SK-N-DZ (cell line): ENCODE measurements around the gene NAP1L1.

Experiments used
- DNase-seq: peaks from one replicate; pipeline ENCODE4 v3.0.0-alpha.2; 2015; ENCODE audit warnings: low spot score

Gene NAP1L1

GRCh38 chr12:76020731-76021672 lies 63.5 kb downstream of the NAP1L1 start:
- no peak for DNase-seq

DNA sequence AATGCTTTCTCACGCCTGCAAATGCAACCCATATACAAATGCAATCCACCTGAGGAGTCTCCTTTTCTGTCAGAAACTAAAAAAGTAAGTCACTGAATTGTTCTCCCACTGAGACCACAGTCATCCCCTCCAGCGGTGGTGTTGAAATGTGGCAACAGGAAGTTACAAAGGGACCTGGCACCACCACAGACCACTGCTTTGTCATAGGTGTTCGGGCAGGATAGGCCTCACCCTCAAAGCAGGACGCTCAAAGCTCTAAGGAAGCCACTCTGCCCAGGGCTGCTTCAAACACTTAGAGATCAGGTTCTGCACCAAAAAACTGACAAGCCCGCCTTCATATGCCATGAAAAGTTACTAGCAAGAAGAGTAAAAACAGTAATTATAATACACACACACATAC lies 64.2 kb downstream of the NAP1L1 start:
- DNase-seq = no peak

DNA sequence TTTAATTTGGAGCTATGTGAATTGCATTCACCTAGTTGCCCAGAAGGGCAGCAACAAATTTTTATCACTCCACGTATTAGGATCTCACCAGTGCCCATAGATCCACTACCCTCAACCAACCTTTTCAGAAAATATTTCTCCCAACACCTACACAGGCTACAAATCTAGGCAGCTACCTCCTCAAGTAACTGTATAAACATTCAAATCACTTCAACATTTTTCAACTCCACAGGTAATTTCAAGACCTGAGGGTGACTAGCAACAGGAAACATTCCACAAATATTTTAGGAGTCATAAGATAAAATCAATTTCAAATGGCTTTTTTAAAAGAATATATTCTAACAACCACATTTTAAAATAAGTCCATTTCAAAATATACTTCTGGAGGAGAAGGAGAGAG lies 65.8 kb downstream of the NAP1L1 start:
- no peak for DNase-seq

- no peak for DNase-seq
Measured at GRCh38 chr12:76018111-76018510, 66.4 kb downstream of the NAP1L1 start.

GRCh38 chr12:76014007-76014406 lies 70.5 kb downstream of the NAP1L1 start:
- DNase-seq = peak; percentile 98

DNA sequence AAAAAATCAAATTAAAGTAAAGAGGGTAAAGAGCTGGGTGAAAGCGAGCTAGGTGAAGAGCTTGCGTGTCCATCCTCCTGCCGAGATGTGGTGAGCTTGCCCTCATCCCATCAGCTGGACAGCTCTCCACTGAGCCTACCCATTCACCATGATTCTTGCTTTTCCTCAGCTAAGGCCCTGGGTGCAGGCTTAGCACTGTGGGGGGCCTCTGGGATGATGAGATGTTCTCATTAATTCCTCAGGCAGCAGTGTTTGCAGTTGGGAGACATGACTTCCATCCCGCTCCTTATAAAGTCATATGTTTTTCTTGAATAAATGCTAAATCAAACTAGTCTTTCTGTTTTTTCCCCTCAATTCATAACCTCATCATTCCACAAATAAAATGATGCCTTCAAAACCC lies 70.9 kb downstream of the NAP1L1 start:
- DNase-seq = no peak

DNA sequence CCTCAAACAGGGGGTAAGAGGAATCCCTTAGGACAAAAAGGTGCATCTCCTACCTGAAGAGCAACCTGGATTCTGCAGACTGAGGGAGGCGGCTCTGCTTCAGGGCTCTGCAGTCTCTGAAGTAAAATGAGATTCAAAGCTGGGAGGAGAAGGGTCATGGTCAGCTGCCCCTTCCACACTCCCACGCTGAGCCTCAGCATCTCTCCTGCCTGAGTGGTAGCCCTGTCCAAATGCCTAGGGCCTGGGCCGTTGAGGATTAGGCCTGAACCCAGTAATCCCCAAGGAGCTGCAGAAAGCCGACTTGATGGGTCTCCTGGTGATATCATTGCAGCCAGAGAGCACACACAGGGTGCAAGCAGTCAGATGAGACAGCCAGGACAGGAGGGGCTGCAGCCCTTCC lies 71.8 kb downstream of the NAP1L1 start:
- no peak for DNase-seq

GRCh38 chr12:76010732-76011458 lies 73.6 kb downstream of the NAP1L1 start:
- DNase-seq = no peak

DNA sequence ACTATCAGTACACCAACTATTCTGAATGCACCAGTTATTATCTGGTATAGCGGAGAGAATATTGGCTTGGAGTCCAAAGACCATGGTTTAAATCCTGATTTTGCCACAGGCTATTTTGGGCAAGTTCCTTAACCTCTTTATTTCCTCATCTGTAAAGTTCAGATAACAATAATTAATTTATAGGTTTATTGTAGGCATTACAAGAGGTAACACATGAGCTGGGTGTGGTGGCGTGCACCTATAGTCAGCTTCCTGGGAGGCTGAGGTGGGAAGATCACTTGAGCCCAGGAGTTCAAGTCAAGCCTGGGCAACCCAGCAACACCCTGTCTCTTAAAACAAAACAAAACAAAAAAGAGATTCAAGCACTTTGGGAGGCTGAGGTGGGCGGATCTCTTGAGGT lies 76.1 kb downstream of the NAP1L1 start:
- DNase-seq = no peak

DNA sequence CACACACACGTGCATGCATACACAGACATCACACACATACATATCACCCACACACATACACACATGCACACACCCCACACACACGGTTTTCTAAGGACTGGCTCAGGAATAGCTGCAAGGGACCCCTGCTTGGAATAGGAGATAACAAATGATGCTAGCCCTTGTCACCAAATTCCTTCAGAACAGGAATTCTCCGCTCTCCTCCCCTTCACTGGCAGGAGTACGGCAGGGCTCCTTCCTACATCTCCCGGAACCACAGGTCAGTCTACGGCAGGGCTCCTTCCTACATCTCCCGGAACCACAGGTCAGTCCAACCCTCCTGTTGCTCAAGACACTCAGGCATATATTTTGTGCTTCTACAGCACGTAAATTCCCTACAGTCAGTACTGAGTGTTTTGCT lies 76.8 kb downstream of the NAP1L1 start:
- no peak for DNase-seq

DNA sequence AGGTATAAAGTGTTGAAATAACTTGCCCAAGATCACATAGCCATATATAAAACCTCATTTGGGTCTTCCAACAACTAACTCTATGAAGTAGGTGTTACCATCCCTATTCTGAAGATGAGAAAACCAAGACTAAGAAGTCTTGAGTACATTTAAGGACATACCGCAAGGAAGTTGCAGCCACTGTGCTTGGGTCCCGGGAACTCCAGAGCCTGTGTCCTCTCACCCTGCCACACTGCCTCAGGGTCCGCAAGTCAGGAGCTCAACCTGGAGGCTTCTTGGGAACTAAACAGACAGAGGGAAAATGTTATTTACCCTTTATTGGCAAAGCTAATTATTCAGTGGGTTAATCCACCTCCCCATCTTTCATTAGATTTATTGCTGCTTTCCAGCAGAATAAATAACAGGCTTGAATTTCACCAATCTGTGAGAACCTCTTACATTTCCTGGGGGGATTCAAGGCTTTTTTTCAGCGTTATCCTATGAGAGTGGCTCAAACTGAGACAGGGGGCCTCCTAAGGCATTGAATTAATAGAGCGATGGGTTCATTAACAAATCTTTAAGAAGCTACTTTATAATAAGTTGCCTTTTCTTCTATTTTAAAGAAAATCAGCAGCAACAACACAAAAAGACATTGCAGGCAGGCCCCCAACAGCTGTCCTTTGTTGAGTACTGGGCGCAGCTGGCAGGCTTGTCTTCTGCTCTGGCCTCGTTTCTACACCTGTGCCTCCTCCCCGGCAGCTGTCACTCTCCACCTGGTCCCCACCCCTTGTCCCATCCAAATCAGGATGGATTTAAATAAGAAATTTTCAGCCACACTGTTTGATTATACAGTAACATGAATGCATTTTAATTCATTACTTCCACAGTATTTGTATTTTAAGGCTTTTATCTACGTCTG lies 78.2 kb downstream of the NAP1L1 start:
- DNase-seq = no peak

DNA sequence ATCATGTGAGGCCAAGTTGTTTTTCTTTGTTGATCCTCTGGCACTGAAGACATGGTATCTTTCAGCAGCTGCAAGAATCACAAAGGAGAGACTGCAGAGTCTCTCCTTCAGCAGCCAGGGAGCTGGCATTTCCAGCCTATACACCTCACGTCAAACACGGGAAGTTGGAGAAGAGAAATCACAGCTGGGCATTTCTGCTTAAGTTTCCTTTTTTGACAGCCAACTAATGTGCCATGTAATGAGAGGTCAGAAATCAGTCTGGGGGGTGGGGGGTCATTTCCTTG lies 81.2 kb downstream of the NAP1L1 start:
- DNase-seq = peak; percentile 48

- peak; percentile 71 for DNase-seq
Measured at GRCh38 chr12:76002598-76003354, 81.7 kb downstream of the NAP1L1 start.

GRCh38 chr12:75998292-75999063 lies 86.0 kb downstream of the NAP1L1 start:
- no peak for DNase-seq

DNA sequence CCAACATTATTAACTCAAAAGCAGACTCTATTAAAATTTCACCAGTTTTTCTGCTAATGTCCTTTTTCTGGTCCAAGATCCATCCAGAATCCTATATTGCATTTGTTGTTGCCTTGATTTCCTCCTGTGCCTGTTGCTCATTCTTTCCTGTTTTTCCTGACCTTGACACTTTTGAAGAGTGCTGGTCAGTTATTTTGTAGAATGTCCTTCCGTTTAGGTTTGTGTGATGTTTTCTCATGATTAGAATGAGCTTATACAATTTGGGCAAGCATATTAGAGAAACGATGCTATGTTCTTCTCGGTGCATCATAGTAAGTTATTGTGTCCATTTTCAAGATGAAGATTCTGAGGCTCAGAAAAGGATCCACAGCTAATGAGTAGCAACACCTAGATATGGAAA lies 86.8 kb downstream of the NAP1L1 start:
- no peak for DNase-seq

GRCh38 chr12:75996861-75997447 lies 87.5 kb downstream of the NAP1L1 start:
- no peak for DNase-seq

- DNase-seq = no peak
Measured at GRCh38 chr12:75995691-75996090, 88.8 kb downstream of the NAP1L1 start.

GRCh38 chr12:75994069-75994740 lies 90.3 kb downstream of the NAP1L1 start:
- DNase-seq = no peak

- DNase-seq = no peak
Measured at GRCh38 chr12:75991753-75992152, 92.7 kb downstream of the NAP1L1 start.
